Measurements from ENCODE around the gene SEC11C.
"Not testable (repeated sequence)": the region's sequence is repeated elsewhere in the genome, so short reads cannot be mapped to it uniquely, and the experiment has no call there.

SEC11C gene

DNA sequence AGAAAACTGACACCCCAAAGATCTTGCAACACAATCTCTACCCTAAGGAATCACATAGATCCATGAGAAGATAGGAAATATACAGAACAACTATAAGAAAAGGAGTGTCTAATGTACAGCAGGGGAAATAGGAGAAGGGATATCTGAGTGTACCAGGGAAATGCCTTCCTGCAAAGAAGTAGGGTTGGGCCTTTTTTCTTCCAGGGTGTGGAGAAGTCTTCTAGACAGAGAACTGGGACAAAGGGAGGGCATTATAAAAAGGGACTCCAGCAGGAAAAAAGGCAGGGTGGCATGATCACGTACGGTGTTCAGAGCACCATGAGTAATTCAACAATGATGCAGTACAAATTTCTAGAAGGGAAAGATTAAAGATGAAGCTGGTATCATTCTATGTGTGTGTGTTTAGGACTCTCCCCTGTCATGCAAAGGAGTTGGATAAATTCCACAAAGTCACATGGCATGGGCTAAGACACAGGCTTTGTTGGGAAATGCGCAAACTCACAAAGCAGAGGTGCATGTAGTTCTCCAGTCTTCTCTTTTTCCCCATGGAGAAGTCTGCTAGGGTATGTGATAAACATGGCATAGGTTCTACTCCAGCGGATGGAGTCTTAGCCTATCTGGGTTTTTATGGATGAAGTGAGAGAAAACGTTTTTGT, 6.7 kb upstream of the SEC11C start:
- H3K4me3 ChIP-seq (ENCODE audit: control insufficient read depth, low read depth, low read length), result no peak overlapping the region
- TF ChIP-seq, protein P1, sequence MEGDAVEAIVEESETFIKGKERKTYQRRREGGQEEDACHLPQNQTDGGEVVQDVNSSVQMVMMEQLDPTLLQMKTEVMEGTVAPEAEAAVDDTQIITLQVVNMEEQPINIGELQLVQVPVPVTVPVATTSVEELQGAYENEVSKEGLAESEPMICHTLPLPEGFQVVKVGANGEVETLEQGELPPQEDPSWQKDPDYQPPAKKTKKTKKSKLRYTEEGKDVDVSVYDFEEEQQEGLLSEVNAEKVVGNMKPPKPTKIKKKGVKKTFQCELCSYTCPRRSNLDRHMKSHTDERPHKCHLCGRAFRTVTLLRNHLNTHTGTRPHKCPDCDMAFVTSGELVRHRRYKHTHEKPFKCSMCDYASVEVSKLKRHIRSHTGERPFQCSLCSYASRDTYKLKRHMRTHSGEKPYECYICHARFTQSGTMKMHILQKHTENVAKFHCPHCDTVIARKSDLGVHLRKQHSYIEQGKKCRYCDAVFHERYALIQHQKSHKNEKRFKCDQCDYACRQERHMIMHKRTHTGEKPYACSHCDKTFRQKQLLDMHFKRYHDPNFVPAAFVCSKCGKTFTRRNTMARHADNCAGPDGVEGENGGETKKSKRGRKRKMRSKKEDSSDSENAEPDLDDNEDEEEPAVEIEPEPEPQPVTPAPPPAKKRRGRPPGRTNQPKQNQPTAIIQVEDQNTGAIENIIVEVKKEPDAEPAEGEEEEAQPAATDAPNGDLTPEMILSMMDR (IDR thresholded peaks at IDR 0.05; ENCODE audit: control insufficient read depth, insufficient read depth, low read depth, low read length, missing control alignments), result no peak
- DNase-seq (ENCODE audit: low read depth), result no peak

DNA sequence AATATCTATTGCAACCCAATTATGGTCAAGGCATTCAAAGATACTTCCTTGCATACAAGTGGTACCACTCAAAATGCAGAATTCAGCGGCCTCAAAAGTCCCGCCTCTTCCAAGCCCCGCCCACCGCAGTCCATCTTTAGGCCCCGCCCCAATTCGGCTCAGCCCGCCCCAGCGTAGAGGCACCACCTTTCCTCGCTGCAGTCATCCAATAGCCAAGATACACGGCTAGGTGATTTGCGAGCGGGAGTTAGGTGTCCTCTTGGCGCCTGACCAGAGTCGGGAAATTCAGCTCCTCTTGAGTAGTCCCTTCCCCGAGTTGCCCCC, 431 bp upstream of the SEC11C start:
- TF ChIP-seq, protein P1 (IDR thresholded peaks at IDR 0.05; ENCODE audit: control insufficient read depth, insufficient read depth, low read depth, low read length, missing control alignments), result no peak
- H3K4me3 ChIP-seq (ENCODE audit: control insufficient read depth, low read depth, low read length), result peak overlapping the region; percentile 76
- DNase-seq (ENCODE audit: low read depth), result peak; percentile 18

DNA sequence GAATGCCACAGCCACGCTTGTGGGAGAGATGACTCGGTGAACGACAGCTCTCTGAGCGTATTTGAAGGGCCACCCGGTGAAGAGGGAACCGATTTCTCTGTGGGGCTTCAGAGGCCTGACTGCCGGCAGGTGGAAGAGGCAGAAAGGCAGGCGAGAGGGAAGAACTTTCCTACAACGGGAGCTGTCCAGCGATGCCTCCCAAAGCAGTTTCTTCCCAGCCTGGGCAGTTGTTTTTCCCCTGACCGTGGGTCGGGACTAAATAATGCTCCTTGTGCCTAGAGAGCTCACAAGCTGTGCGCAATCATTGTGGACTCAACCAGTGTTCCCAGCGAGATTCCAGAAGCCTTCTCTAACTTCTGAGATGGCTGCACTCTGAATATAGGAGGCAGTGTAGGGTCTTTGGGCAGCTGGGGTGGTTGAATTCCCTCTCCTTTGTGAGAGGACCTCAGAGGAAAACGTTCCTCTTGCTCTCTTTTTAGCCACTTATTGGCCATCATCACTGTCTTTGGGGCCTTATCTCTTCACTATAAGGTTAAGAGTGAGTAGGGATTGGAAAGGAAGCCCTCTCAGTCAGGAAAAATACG, 710 bp downstream of the SEC11C start:
- TF ChIP-seq, protein P1 (IDR thresholded peaks at IDR 0.05; ENCODE audit: control insufficient read depth, insufficient read depth, low read depth, low read length, missing control alignments), result no peak
- no peak for DNase-seq (ENCODE audit: low read depth)
- peak overlapping the region; percentile 76 for H3K4me3 ChIP-seq (ENCODE audit: control insufficient read depth, low read depth, low read length)

DNA sequence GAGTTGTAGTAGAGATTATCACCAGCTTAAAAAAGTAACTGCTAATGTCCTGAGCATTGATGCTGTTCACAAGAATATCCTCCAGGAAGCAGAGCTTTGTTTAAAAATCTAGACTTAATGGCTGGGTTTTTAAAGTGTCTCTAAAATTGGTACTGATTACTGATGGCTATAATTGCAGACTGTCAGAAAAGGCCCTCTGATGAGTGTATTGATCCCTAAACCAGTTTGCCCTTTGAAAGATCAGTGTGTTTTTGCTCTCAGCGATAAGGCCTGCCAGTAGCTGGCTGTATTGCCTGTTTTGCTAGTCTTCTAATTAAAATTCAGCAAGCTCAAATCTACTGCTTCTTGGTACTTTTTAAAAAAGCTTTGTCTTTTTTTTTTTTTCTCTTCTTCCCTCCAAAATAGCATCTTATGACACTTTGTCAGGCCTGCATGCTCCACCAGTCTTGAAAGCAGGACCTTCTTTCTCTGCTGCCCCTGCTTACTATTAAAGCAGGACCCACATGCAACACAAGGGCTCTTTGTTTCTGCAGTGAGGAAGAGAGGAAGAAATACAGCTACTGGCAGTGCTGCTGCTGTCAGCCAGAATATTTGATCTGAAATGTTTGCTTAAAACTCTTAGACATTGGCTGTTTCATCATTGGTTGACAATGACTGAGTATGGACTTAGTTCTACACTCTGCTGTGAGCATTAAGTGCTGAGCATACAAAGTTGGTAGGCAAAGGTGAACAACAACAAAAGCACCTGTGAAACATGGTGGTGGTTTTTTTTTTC, 1.8 kb downstream of the SEC11C start:
- TF ChIP-seq, protein P1 (IDR thresholded peaks at IDR 0.05; ENCODE audit: control insufficient read depth, insufficient read depth, low read depth, low read length, missing control alignments), result no peak
- DNase-seq (ENCODE audit: low read depth), result no peak
- no peak overlapping the region for H3K4me3 ChIP-seq (ENCODE audit: control insufficient read depth, low read depth, low read length)

DNA sequence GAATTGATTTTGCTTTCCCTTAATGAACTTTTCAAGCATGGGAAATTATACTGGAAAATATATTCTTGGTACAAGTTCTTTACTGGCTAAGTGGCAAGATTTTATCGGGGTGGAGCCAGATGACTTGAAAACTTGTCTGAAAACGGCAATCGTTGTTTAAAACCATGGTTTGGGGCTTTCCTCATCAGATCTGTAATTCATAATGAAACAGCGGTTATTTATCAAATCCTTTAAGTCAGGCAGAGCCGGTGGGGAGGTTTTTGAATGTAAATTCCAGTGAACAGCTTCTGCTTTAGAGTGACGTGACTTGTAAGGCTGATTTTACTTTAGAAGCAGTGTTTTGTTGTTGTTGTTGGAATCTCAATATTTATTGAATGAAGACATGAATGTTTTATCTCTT, 2.6 kb downstream of the SEC11C start:
- H3K4me3 ChIP-seq (ENCODE audit: control insufficient read depth, low read depth, low read length), result no peak overlapping the region
- TF ChIP-seq, protein P1 (IDR thresholded peaks at IDR 0.05; ENCODE audit: control insufficient read depth, insufficient read depth, low read depth, low read length, missing control alignments), result no peak
- DNase-seq (ENCODE audit: low read depth), result no peak

DNA sequence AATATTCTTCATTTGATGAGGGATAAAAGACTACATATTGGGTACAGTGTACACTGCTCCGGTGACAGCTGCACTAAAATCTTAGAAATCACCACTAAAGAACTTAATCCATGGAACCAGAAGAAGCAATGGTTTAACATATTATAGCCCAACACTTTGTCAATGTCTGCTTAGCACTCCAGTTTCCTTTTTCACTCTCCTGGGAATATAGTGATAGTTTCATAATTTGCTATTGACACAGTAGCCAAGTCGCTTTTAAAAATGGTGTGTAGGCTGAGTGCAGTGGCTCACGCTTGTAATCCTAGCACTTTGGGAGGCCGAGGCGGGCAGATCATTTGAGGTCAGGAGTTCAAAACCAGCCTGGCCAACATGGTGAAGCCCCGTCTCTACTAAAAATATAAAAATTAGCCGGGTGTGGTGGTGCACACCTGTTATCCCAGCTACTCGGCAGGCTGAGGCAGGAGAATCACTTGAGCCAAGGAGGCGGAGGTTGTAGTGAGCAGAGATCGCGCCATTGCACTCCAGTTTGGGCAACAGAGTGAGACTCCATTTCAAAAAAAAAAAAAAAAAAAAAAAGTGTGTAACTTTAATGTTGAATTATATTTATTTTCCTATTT, 3.2 kb downstream of the SEC11C start:
- DNase-seq (ENCODE audit: low read depth); H3K4me3 ChIP-seq (ENCODE audit: control insufficient read depth, low read depth, low read length): not testable (repeated sequence)

DNA sequence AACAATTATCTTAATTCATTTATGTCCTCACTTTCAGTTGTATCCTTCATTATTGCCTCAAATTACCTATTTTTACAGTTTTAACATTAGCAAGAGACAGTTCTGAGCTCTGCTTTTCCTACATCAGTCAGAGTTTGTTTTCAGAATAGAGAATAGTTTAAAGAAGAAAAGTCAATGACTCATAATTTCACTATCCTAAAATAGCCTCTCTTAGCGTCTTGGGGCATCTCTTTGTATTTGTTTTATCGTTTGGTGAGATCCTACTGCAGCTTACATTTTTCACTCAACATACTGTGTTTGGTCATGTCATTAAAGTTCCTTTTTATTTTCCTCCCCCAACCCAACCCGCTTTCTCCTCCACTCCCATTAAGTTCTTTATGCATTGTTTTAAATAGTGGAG, 3.8 kb downstream of the SEC11C start:
- TF ChIP-seq, protein P1 (IDR thresholded peaks at IDR 0.05; ENCODE audit: control insufficient read depth, insufficient read depth, low read depth, low read length, missing control alignments), result no peak
- no peak for DNase-seq (ENCODE audit: low read depth)
- no peak overlapping the region for H3K4me3 ChIP-seq (ENCODE audit: control insufficient read depth, low read depth, low read length)
